Prostate gland (tissue), 2 donors: Measurements from ENCODE around the gene GINS2. TPM values are rescaled to one million over a fixed set of nuclear protein-coding genes. Genes with fewer than 3 reads are reported as not detected.

Experiments used
- DNase-seq: peaks from one replicate; pipeline ENCODE4 v3.0.0-alpha.2; 2019; ENCODE audit warnings: low spot score
- H3K27ac ChIP-seq, 2 donors: fragments of 200-600 bp; sonication (generic); 2 replicates each; pipeline ENCODE4 v1.5.1; 2017 to 2019
- H3K27me3 ChIP-seq: fragments of 200-600 bp; sonication (generic); replicated peaks from 2 replicates; pipeline ENCODE4 v1.5.1; 2019; ENCODE audit not compliant: insufficient read depth
- H3K36me3 ChIP-seq, 2 donors: fragments of 200-600 bp; sonication (generic); 1 replicate in 1 of 2; 2 replicates in 1 of 2; pipeline versions ENCODE4 v1.5.1 to v1.8.1; 2017 to 2019
- H3K4me1 ChIP-seq: fragments of 200-600 bp; sonication (generic); replicated peaks from 2 replicates; pipeline ENCODE4 v1.5.1; 2019
- H3K4me3 ChIP-seq, 2 donors: fragments of 200-600 bp; sonication (generic); 2 replicates each; pipeline ENCODE4 v1.5.1; 2017 to 2019
- H3K9me3 ChIP-seq: fragments of 200-600 bp; sonication (generic); 2 replicates; pipeline ENCODE4 v1.5.1; 2017
- POLR2A ChIP-seq: fragments of 450-650 bp; IDR thresholded peaks from one replicate; pipeline ENCODE4 v1.6.1; 2016; ENCODE audit warnings: antibody characterized with exemption, mild to moderate bottlenecking
- POLR2AphosphoS5 ChIP-seq: sonication (generic); formaldehyde crosslinking; IDR thresholded peaks from one replicate; pipeline ENCODE4 v1.6.1; 2017; ENCODE audit warnings: antibody characterized with exemption
- WGBS: methylation state at CpG from one replicate; pipeline ENCODE4 v1.1.5; 2018; 5-methylcytosine and 5-hydroxymethylcytosine counted together
- intact Hi-C: fragments of 100-400 bp; cut with DNase I; formaldehyde crosslinking; loops from one replicate; pipeline ENCODE4 v1.14.2; 2022
- total RNA-seq, 2 donors: library from RNA; depleted of rRNA; stranded (reverse); fragments of >200 nt; gene quantifications; one replicate each; pipeline ENCODE4 v1.1.0, GENCODE V29; 2016
- TF ChIP-seq, protein P1 (sequence below), 4 experiments: fragments of 200-600 bp in 2 of 4; fragments of 450-650 bp in 2 of 4; sonication (generic) in 2 of 4; IDR thresholded peaks; 1 replicate in 3 of 4; 2 replicates in 1 of 4; pipeline ENCODE4 v1.5.1; 2016 to 2019; ENCODE audit warnings: antibody characterized with exemption in 4 of 4, mild to moderate bottlenecking in 2 of 4, moderate library complexity in 2 of 4

The GINS2 gene
- 1 to 10 TPM; 4.5 to 6.2 TPM for total RNA-seq

DNA sequence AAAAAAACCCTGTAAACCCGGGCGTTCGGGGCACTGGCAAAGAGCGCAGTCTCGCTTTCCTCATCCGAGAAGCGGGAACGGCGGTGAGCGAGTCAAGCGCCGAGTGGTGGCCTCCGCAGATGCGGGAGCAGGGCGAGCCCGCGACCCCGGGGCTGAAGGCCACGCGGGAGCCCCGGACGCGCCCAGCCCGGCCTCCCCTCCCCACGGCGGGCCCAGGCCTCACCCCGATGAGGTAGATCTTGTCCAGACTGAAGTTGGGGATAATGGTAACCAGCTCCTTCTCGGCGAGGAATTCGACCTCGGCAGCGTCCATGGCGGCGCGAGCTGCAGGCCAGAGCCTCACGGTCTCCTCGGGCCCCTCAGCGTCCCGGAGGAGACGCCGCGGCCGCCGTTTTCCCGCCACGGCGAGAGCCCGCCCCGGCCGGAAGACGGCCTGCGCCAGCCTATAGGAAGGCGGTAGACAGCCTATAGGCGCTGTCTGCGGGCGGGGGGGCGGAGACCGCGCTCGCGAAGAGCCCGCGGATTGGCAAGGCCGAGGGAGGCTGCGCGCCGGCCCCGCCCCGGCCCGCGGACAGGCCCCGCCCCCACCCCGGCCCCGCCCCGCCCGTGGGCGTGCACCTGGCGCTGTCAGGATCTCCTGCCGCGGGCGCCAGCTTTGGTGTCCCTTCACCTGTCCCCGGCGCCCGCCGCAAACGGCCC is at the start of gene GINS2:
Gene GINS2, minus strand, starts transcription at position 369 of the 699 bp plus-strand sequence. Its CDS starts 56 bp downstream, at position 313.
- Histone ChIP-seq H3K36me3 (no peaks in the 10 kb centered on the region), H3K4me3 (peak within 1 kb of the TSS; percentile 52 to 58), H3K4me1 (peaks cover 9% of the 10 kb centered on the region), H3K27ac (peak within 1 kb of the TSS in 1 of 2 donors; percentile 48), H3K27me3 (no peaks in the 10 kb centered on the region), H3K9me3 (no peaks in the 10 kb centered on the region)
- peak; percentile 85 for DNase-seq
- 2% methylated on average over 57 of the region's 86 CpGs for WGBS
- intact Hi-C loops = no loop called here
- TF ChIP-seq, protein P1, sequence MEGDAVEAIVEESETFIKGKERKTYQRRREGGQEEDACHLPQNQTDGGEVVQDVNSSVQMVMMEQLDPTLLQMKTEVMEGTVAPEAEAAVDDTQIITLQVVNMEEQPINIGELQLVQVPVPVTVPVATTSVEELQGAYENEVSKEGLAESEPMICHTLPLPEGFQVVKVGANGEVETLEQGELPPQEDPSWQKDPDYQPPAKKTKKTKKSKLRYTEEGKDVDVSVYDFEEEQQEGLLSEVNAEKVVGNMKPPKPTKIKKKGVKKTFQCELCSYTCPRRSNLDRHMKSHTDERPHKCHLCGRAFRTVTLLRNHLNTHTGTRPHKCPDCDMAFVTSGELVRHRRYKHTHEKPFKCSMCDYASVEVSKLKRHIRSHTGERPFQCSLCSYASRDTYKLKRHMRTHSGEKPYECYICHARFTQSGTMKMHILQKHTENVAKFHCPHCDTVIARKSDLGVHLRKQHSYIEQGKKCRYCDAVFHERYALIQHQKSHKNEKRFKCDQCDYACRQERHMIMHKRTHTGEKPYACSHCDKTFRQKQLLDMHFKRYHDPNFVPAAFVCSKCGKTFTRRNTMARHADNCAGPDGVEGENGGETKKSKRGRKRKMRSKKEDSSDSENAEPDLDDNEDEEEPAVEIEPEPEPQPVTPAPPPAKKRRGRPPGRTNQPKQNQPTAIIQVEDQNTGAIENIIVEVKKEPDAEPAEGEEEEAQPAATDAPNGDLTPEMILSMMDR (IDR thresholded peaks at IDR 0.05) = no peak
- TF ChIP-seq POLR2A (no peak), POLR2AphosphoS5 (peak; percentile 73)

DNA sequence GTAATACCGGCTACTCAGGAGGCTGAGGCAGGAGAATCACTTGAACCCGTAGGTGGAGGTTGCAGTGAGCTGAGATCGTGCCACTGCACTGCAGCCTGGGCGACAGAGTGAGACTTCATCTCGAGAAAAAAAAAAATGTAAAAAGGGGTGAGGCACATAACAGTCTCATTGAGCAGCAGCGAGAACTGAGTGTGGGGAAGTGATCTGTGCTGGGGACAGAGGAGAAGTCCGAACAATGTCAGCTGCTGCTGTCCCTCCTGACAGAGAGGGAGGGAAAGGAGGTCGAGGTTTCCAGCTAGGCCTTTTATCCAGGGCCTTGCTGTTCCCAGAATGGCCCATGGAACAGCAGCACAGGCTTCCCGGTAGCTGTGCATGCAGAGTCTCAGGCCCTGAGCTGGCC is 48.2 kb upstream of the GINS2 start:
- Histone ChIP-seq H3K4me1 (no peaks in the 10 kb centered on the region), H3K4me3 (no peak overlapping the region), H3K9me3 (no peaks in the 10 kb centered on the region), H3K36me3 (no peaks in the 10 kb centered on the region), H3K27ac (no peak overlapping the region), H3K27me3 (no peaks in the 10 kb centered on the region)
- TF ChIP-seq POLR2AphosphoS5 (no peak), POLR2A (no peak)
- TF ChIP-seq, protein P1 (IDR thresholded peaks at IDR 0.05) = no peak
- no peak for DNase-seq
- 82% methylated on average over 9 of the region's 9 CpGs for WGBS
- intact Hi-C loops = no loop called here

- 76% methylated on average over 6 of the region's 6 CpGs for WGBS
- intact Hi-C loops = no loop called here
- no peaks in the 10 kb centered on the region for H3K9me3 ChIP-seq
Measured at GRCh38 chr16:85735946-85736345, 47.2 kb upstream of the GINS2 start.

GRCh38 chr16:85735225-85735635 is 46.5 kb upstream of the GINS2 start:
- TF ChIP-seq POLR2A = no peak
- no peak for TF ChIP-seq POLR2AphosphoS5
- TF ChIP-seq, protein P1 (IDR thresholded peaks at IDR 0.05) = no peak
- 88% methylated on average over 14 of the region's 14 CpGs for WGBS
- Histone ChIP-seq H3K4me3 (no peak overlapping the region), H3K27me3 (no peaks in the 10 kb centered on the region), H3K9me3 (no peaks in the 10 kb centered on the region), H3K4me1 (no peaks in the 10 kb centered on the region), H3K36me3 (no peaks in the 10 kb centered on the region), H3K27ac (no peak overlapping the region)
- intact Hi-C loops = no loop called here
- no peak for DNase-seq

More at GRCh38 chr16:85735946-85736345, 47.2 kb upstream of the GINS2 start:
- TF ChIP-seq, protein P1 (IDR thresholded peaks at IDR 0.05) = no peak
- TF ChIP-seq POLR2A (no peak), POLR2AphosphoS5 (no peak)
- Histone ChIP-seq H3K4me3 (no peak overlapping the region), H3K4me1 (no peaks in the 10 kb centered on the region), H3K36me3 (no peaks in the 10 kb centered on the region), H3K27me3 (no peaks in the 10 kb centered on the region), H3K27ac (no peak overlapping the region)
- no peak for DNase-seq
